ENCODE data around the gene PDXK.

PDXK gene

DNA sequence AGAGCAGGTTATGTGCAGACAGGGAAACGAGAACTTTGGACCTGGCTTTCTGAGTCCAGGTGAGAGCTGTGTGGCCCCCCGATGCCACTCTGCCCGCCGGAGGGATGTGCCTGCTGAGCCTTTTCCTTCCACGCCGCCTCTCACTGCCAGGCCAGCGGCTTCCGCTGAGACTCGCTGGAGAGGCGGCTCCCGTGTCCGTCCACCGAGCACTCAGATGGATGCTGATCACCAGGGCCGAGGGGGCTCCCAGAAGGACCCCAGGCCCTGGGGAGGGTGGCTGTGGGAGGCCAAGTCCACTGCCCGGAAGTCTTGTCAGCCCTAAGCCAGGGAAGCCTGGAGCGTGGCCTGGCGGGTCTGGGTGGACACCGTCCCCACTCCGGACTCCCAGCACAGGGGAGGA, 40.7 kb downstream of the PDXK start:
- no peak for FAIRE-seq
- DNase-seq (ENCODE audit: insufficient read length, low spot score) = no peak

DNA sequence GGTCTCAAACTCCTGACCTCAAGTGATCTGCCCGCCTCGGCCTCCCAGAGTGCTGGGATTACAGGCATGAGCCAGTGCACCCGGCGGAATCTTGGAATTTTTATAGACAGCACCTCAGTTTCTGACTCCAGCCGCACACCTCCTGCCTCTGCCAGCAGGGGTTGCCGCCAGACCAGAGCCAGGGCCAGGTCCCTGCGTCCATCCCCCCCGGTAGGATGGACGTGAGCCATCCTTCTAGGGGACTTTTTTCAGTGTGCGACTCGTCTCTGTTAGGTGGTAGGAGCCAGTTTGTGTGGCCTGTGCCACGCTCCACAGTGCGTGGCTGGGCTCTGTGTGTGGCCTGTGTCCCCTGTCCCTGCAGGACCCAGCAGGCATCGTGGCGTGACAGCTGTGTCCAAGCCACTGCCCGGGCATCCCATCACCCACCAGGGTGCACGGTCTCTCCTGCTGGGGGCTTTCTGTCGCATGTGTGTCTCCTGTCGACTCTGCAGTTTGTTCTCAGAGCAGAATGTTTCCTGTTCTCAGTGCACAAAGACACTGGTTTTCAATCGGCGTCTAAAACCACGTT, 41.5 kb downstream of the PDXK start:
- DNase-seq (ENCODE audit: insufficient read length, low spot score) (no peak), FAIRE-seq (no peak)

GRCh38 chr21:43761886-43762285, 43.0 kb downstream of the PDXK start:
- DNase-seq (ENCODE audit: insufficient read length, low spot score) (no peak), FAIRE-seq (no peak)

- FAIRE-seq (no peak), DNase-seq (ENCODE audit: insufficient read length, low spot score) (no peak)
Measured at GRCh38 chr21:43762303-43763128, 43.6 kb downstream of the PDXK start.

- FAIRE-seq (no peak), DNase-seq (ENCODE audit: insufficient read length, low spot score) (no peak)
Measured at GRCh38 chr21:43763901-43764523, 45.1 kb downstream of the PDXK start.

GRCh38 chr21:43764576-43765495, 45.9 kb downstream of the PDXK start:
- FAIRE-seq (no peak), DNase-seq (ENCODE audit: insufficient read length, low spot score) (no peak)

DNA sequence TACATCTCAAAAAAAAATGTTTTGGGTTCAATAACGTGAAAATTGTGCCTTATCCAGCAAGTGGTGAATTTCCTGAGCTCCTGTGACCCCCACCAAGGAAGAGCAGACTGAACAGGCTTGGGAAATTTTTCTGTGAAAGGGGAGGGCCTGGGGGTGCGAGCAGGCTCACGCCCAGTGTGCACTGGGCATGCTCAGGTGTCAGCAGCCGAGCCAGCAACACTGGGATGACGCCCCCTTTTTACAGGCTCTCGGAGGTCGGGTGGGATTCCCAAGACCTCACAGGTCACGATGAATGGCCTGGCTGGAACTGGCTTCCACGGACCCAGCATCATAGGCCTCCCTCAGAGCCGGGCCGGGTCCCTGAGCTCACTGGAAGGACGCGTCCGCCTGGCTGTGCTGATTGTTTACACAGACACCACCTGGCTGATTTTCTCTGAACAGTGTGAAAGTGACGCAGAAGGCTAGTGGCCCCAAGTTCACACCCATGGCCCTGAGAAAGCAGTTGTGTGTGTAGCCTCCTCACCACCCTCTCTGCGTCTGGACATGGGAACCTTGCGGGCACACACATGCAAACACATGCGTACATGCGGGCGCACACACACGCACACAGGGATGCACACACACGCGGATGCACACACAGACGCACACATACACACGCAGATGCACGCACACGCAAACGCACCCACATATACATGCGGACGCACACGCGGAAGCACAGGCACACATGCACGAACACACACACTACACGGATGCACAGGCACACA, 48.0 kb downstream of the PDXK start:
- FAIRE-seq (no peak), DNase-seq (ENCODE audit: insufficient read length, low spot score) (no peak)

- DNase-seq (ENCODE audit: insufficient read length, low spot score) (no peak), FAIRE-seq (no peak)
Measured at GRCh38 chr21:43767498-43767983, 48.6 kb downstream of the PDXK start.

- FAIRE-seq (no peak), DNase-seq (ENCODE audit: insufficient read length, low spot score) (no peak)
Measured at GRCh38 chr21:43767984-43768867, 49.3 kb downstream of the PDXK start.

DNA sequence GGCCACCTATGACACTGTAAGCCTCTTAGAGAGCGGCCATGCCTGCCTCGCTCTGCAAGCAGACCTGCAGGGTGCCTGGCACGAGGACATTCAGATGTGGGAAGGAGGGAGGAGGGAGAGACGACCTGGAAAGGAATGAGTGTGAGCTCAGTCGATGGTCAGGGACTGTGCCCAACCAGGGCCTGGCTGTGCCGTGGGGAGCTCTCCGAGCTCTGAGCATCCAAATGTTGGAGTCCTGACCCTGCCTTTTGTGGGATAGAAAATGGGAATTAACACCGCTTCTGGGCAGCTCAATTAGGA, 49.9 kb downstream of the PDXK start:
- DNase-seq (ENCODE audit: insufficient read length, low spot score) (no peak), FAIRE-seq (no peak)

- FAIRE-seq = no peak
- no peak for DNase-seq (ENCODE audit: insufficient read length, low spot score)
Measured at GRCh38 chr21:43769325-43769958, 50.5 kb downstream of the PDXK start.

DNA sequence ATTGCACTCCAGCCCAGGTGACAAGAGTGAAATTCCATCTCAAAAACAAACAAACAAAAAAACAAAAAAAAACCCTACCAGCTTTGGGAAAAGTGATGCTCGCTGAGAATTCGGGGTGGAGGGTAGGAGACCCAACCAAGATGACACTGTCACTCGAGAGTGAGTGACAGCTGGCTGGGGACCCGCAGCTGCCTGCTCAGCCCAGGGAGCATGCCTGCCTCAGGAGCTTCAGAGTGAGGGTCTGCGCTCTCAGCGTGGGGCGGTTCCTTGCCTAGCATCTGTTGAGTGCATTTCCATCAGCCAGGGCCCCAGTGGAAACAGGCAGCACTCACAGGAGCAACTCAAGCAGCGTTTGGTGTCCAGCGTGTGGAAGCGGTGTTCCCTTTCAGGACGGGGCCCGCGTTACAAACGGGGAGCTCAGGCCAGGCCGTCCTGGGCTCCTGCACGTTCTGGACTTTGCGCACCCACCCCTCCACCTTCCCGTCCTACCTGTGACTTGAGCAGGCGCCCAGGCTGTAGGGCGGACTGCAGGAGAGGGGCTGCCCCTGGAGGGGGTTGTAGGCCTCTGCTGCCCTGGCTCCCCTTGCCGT, 51.2 kb downstream of the PDXK start:
- FAIRE-seq (no peak), DNase-seq (ENCODE audit: insufficient read length, low spot score) (no peak)

- no peak for FAIRE-seq
- no peak for DNase-seq (ENCODE audit: insufficient read length, low spot score)
Measured at GRCh38 chr21:43771199-43771675, 52.3 kb downstream of the PDXK start.

- no peak for FAIRE-seq
- DNase-seq (ENCODE audit: insufficient read length, low spot score) = no peak
Measured at GRCh38 chr21:43771698-43772424, 52.9 kb downstream of the PDXK start.

DNA sequence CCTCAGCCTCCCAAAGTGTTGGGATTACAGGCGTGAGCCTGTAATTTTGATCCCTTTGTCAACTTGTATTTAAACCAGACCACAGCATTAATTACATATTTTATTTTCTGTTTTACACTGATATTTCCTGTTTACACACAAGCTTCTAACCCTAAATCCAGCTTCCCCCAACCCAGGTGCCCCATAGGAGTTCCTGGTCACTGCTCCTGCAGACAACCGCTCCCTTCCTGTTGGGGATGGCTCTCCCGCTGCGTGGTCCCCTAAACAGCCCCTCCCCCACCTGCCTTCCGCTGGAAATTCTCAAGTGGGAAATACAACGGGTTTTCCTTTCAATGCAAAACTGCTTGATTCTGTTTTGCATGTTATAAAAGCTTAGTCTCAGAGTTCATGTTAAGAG, 53.5 kb downstream of the PDXK start:
- FAIRE-seq (no peak), DNase-seq (ENCODE audit: insufficient read length, low spot score) (no peak)

DNA sequence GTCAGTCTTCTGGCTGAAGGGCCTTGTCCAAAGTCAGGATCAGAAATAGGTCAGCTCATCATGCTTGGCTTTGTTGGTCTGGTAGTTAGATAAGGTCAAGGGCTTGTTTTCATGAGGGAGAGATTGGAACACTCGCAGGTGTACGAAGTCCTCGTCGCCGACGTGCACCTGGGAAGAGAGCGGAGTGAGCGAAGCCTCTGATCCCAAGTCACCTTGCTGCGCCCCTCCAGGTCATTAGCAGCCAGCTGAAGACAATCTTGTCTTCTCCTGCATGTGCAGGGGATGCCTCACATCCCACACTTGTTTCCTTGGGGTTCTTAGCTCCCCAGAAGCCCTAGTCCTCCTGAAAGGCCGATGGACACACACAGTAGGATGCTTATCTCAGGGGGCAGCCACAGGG, 55.2 kb downstream of the PDXK start:
- DNase-seq (ENCODE audit: insufficient read length, low spot score) (no peak), FAIRE-seq (no peak)

DNA sequence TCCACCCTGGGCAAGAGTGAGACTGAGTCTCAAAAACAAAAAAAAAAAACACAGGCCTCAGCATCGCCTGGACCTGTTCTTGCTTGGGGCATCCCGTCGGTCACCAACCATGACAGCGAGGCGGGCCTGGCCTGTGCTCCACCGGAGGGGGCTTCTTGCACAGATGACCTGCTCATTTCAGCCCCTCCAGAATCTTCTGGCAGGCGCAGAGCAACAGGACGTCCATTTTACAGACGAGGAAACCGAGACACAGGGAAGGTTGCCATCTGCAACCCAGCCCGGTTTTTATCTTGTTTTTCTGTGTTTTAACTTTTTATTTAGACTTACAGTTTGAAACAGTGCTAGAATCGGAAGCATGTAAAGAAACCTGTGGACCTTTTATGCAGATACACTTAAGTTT, 56.3 kb downstream of the PDXK start:
- FAIRE-seq (no peak), DNase-seq (ENCODE audit: insufficient read length, low spot score) (no peak)
